ENCODE measurements around the gene SMPD1.
A peak's percentile ranks its signal among the peaks of the same experiment; 100 is the strongest.

SMPD1 gene

DNA sequence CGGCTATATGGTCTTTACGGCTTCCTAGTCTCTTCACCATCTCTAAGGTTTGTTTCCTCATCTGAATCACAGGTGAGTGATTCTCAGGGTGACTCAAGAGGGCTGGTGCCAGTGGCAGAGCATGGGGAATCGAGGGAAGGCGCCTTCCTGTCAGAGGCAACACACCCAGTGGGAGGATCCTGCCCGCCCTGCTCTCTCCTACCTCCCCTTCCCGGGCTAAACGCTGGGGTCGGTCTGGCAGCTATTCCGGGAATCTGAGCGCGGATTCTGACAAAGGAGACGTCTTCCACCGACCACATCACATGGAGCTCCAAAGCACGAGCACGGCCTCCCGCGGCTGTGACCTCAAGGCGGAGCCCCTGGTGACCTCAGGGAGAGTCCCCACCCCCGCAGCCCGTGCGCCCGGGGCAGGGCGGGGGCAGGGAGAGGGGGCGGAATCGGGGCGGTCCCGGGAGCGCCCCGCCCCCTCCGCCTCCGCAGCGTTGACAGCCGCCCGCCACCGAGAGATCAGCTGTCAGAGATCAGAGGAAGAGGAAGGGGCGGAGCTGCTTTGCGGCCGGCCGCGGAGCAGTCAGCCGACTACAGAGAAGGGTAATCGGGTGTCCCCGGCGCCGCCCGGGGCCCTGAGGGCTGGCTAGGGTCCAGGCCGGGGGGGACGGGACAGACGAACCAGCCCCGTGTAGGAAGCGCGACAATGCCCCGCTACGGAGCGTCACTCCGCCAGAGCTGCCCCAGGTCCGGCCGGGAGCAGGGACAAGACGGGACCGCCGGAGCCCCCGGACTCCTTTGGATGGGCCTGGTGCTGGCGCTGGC, at the start of gene SMPD1:
TSS of gene SMPD1 (plus strand) at position 570 of the 813 bp plus-strand sequence. CDS start at position 695, 125 bp downstream.
- peak; percentile 87 to 92 for DNase-seq (ENCODE audit: low read depth in 2 of 2)

DNA sequence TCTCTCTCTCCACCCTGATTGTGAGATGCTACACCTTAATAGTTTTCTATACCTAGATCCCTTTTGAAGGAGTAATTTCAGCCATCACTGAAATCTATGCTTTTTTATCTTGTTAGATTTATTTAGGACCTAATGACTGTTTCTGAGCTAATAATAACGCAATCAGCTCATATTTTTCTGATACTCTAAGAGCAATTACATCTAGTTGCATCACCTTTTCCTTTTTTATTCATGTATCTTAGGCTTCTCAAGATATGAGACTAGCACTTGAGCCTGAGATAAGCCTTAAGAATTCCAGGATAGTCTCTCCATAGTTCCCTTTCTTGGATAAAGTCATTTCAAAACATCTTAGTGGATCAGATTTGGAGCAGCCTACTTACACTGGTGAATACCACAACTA, 44.9 kb upstream of the SMPD1 start:
- DNase-seq (ENCODE audit: low read depth in 2 of 2): no peak

DNA sequence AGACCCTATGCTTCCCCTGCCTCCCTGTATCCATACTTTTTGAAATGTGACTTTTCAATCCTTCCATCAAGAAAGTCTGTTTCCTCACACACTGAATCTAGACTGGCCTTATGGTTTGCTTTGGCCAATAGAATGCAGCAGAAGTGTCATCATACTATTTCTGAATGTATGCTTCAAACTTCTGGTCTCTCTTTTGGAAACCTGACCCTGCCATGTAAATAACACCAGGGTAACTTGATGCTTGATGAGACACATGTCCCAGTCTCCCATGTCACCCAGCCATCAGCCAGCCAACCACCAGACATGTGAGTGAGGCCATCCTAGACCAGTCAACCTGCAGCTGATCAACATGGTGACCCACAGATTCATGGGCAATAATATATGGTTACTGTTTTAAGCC, 40.2 kb upstream of the SMPD1 start:
- DNase-seq (ENCODE audit: low read depth in 2 of 2): no peak

DNA sequence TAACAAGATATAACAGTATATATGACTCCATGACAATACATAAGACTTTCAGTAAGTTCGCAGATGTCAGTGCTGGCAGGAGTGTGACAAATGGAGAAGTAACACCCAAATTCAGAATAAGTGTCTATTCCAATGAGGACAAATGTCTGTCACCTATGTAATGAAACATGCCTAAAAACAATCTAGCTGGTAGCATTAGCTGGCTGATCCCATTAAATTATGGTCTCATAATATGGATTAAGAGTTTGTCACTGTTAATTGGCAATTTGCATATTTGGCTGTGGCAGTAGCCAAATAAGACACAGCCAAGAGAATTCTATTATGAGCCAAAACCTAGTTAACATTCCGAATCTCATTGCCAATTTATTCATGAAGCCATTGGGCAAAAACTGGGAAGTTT, 39.8 kb upstream of the SMPD1 start:
- DNase-seq (ENCODE audit: low read depth in 2 of 2): no peak

DNA sequence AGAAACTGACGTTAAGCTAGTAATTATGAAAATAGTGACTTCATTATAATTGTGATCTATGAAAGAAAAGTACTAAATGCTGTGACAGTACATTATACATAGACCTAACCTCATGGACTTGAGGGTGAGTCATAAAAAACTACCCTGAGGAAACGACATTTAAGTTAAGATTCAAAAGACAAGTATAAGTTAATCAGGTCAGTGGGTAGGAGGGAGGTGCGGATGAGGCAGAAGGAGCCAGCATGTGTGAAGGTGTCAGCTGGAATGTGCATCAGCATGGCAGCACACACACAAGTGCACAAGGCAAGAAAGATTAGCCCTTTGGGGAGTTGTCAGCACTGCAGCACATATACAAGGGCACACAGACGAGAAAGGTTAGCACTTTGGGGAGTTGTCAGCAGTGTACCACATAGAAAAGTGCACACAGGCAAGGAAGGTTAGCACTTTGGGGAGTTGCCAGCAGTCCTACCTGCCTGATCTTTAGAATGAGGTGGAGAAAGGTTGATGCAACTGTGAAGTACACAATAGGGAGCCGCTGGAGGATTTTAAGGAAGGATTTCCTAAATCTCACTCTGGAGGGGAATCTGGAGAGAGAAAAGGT, 38.4 kb upstream of the SMPD1 start:
- no peak for DNase-seq (ENCODE audit: low read depth in 2 of 2)

DNA sequence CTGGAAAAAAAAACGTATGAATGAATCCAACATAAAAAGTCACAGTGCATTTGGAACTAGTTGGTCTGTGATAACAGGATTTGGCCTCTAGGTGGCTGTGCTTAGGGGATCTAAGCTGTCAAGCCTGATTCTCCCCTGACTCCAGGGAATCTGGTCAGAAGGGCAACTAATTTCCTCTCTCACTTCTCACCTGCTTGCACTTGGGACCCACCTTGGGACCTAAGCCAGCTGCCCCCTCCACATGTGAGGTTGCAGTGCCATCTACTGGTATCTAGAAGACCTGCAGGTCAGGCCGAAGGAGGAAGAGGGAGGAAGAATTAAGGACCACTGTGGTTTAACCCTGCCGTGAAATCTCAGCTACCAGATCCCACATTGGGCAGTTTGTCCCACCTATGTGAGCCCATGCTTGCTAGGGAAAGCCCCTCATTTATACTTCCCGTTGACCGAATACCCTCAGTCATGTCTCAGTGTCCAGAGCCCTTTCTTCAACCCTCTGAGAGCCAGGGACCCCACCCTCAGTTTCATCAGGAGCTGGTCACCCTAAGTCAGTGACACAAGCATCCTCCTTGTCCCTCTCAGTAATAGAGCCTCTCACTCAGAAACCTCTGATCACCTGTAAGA, 36.8 kb upstream of the SMPD1 start:
- peak; percentile 36 to 39 for DNase-seq (ENCODE audit: low read depth in 2 of 2)

DNA sequence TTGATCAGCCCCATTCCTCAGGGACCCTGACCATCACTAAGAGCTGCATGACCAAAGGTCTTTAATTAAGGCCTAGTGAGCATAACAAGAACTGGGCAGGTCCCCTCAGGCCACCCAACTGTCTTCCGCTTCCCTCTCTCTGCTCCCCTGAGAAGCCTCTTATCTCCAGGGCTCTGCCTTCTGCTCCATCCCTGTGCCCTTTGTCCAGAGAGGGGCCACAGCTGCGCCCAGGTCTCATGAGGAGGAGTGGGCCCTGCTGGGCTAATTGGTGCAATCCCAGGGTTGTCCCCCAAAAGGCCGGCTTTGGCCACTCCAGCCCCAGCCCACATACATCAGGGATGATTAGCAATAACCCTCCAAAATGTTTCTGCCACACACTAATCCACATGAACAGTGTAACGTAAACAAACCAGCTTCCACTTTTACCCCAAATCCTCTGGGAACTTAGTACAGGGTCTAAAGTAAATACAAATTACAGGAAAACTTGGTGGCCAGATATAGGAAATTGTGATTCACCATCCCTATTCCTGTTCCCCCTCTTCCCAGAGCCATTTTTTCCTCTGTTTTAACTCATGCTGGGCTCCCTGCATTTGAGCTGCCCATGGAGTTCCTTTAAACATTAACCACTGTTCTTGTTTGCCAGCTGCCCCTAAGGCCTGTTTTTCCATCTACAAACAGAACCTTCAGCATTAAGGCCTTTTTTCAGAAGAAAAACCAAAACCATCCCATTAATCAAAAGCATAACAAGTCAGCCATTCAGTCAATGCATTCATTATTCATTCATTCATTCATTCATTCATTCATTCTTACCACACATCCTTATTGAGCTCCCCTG, 35.4 kb upstream of the SMPD1 start:
- no peak for DNase-seq (ENCODE audit: low read depth in 2 of 2)

DNA sequence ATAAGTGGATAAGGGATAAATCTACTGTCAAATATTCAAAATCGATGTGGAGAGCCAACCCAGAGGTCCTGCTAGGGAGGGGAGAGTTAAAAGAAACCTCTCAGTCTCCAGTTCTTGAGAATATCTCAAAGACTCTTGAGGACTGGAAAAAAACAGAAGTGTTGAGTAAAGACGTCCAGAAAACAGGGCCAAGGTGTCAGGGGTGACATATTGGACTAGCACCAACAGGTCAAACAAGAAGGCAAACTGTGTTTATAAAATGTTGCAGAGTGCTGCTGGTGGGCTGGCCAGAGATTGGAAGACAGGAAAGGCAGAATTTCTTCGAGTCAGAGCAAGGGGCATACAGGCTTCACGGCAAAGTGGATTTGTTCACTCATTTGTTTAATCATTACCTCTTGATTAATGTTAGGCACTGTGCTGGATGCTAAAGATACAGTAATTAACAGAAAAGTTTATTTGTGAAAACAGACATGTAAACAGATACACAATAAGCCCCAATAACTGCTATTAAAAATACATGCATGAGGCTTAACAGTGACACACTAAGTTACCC, 33.7 kb upstream of the SMPD1 start:
- DNase-seq (ENCODE audit: low read depth in 2 of 2): no peak

DNA sequence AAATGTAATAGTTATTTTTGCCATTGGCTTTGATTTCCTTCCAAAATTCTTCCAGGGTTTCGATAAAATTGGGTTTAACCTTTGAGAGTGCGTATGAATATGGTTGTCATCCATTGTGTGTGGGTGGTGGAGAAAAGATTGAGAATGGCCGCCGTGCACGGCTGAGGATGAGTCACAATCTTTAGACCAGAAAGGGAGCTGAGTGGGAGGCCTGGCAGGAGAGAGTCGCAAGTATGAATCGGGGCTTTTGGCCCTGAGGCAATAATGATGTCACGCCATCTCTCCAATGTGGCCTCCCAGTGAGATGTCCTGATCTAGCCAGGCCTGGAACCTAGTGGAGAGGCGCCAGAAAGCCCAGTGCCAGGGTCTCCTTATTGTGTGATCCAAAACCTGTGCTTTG, 33.1 kb upstream of the SMPD1 start:
- peak in 1 of 2 donors; percentile 23 for DNase-seq (ENCODE audit: low read depth in 2 of 2)

DNA sequence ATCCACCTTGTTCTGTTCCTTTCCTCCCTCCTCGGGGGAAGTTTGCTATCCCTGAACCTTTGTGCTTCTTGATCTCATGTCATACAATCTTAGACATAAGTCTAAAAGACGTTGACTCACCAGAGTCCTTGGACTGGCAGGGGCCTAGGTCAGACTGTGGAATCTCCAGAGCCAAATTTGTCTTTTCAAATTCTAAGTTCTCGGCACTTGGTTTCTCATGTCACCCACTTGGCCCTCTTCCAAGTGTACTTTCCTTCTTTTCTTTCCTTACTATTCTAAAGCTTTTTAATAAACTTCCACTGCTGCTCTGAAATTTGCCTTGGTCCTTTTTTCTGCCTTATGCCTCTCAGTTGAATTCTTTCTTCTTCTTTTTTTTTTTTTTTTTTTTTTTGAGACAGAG, 30.1 kb upstream of the SMPD1 start:
- no peak for DNase-seq (ENCODE audit: low read depth in 2 of 2)

DNA sequence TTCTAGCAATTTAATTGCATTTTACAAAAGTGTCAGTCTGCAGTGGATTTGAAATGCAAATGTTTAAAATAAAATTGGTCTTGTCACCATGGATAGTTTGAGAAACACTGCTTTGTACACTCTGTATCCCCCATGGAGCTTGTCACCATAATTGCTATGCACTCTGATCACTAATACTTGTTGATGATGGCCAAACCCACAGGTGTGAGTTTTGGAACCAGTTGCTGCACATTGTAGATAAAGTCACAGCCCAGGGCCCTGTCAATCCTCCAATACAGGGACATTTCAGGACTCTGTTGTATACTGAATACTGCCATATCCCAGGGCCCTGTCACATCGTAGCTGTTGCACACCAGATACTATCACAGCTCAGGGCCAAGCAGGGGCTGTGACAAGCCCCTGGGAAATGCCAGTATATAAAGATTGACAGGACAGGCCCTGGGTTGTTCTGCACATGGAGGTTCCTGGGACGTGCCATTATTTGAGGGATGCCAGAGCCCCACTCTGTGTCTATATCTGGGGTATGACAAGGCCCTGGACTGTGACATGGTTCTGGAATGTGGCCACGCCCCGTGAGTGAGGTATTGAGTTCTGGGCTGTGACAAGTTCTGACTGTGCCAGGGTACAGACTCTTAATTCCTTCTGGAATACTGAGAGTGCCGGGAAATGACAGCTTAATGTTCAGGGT, 27.9 kb upstream of the SMPD1 start:
- no peak for DNase-seq (ENCODE audit: low read depth in 2 of 2)

DNA sequence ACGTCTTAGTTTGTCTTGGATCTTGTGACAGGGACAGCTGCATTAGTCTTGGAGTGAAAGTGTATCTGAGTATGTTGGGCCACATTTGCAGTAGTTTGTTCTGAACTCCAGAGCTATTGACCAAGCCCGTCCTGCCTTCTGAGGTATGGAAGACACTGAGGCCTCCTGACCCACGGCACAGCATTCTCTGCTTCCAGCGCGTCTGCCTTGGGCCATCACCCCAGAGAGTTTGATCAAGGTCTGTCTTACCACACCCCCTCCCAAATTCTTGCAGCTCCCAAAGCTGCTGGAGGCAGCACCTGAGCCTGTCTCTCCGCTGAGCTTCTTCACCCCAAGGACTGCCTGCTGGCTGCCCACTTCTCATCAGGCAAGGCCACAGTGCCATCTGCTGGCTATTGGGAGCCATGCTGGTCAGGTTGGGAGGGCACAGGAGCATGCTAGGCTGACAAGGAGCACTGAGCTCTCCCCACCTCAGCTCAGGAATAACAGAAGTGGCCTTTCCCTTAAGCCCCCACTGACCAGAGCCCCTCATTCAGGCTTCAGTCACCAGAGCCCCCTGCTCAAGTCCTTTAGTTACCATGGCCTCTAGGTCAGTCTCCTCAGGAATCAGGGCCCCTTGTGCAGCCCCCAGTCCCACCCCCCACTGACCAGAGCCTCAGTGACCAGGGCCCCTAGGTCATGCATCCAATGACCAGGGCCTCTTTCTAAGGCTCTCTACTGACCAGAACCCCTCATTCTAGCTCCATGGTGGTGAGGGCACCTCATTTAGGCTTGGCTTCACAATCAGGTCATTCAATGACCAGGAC, 27.2 kb upstream of the SMPD1 start:
- peak; percentile 52 to 66 for DNase-seq (ENCODE audit: low read depth in 2 of 2)

DNA sequence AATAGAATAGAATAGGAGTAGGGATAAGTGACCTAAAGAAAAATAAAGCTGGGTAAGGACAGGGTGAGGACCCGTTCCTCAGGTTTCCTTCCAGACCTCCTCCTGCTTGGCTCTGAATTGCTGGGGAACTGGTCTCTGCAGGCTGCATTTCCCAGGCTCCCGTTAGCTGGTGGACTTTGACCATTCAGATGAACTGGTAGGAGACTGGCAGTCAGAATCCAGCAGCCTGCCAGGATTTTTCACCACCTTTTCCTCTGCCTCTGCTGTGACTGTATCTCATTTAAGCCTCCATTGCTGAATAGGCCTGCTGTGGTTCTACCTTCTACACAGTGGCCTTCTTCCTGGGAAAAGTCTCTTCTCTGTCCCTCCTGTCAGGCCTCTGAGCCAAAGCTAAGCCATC, 24.6 kb upstream of the SMPD1 start:
- DNase-seq (ENCODE audit: low read depth in 2 of 2): no peak

DNA sequence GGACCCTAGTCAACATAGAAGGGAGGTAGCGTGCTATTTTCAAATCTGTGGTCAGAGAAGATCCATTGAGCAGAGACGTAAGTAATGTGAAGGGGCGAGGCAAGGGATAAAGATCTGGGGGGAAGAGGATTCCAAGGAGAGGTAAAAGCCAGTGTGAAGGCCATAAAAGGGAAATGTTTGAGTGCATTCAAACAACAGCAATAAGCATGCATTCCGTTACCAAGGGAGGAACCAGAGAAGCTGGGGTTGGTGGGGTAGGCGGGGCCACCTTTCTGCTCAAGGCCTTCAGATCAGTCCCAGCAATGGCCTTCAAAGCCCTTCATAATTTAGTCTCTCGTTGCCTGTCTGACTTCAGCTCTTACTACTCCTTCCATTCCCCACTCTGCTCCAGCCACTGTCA, 18.4 kb upstream of the SMPD1 start:
- no peak for DNase-seq (ENCODE audit: low read depth in 2 of 2)

DNA sequence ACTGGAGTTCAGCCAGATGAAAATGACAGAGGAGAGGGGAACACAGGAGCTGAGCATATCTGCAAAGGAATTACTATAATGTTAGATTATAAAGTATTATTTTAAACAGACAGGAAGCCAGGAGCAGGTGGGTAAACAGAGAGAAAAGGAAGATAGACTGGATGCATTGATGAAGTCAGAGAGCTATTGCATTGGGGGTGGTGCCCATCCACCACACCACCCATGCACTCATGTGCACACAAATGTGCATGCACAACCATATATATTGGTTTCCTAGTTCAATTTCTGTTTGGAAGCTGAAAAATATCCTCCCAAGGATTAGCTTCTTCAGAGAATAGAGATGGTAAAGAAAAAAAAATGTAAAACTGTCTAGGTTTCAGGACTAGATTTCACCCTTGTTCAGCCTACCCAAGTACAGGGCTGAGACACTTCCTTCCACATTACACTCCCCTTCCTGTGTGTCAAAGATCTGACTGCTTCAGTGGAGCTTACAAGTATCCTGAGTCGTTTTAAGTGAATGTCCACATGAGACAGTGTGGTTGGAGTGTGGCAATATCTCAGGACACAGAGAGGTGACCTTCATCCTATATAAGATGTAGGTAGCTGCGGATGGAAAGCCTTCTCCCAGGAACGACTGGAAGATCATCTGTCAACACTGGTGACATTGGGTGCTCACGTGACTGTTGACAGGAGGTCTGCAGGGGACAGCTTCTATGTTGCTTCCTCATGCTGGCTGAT, 12.2 kb upstream of the SMPD1 start:
- DNase-seq (ENCODE audit: low read depth in 2 of 2): no peak

DNA sequence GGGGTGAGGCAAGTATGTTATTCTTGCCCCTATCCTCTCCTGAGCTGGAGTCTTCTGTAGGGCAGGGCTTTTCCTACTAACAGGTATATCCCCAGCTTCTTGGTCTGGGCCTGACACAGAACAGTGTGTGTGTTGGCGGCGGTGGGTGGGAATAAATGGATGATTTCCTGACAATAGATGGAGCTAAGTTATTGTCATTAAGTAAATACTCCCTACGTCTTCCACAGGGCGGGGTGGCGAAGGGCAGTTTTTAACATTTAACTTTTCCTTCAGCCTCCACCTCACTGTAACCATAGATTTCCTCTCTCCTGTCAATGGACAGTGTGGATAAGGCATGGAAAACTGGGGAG, 11.7 kb upstream of the SMPD1 start:
- DNase-seq (ENCODE audit: low read depth in 2 of 2): no peak

DNA sequence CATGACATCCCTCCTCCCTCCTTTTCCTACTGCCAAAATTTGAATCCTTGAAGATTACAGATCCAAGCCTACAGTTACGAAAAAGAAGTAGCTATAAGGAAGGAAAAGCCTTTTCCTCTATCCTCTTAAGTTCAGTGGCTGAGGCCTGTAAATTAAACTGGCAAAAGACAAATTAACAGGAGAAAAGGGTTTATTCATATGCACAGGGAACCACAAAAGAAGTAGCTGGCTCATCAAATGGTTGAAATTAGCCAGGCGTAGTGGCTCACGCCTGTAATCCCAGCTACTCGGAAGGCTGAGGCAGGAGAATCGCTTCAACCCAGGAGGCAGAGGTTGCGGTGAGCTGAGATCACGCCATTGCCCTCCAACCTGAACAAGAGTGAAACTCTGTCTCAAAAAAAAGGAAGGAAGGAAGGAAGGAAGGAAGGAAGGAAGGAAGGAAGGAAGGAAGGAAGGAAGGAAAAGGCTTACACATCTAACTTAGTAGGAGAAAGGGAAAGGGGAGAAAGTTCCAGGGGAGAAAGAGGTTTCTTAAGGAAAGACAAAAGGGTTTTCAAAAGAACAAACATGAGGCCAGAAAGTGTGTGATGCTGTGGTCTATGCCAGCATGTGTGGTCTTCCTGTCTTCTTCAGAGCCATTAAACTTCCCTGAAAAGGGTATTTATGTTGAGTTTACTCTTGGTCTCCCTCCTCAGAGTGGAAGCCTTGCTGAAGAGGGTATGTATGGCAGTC, 5.1 kb upstream of the SMPD1 start:
- DNase-seq (ENCODE audit: low read depth in 2 of 2): no peak

DNA sequence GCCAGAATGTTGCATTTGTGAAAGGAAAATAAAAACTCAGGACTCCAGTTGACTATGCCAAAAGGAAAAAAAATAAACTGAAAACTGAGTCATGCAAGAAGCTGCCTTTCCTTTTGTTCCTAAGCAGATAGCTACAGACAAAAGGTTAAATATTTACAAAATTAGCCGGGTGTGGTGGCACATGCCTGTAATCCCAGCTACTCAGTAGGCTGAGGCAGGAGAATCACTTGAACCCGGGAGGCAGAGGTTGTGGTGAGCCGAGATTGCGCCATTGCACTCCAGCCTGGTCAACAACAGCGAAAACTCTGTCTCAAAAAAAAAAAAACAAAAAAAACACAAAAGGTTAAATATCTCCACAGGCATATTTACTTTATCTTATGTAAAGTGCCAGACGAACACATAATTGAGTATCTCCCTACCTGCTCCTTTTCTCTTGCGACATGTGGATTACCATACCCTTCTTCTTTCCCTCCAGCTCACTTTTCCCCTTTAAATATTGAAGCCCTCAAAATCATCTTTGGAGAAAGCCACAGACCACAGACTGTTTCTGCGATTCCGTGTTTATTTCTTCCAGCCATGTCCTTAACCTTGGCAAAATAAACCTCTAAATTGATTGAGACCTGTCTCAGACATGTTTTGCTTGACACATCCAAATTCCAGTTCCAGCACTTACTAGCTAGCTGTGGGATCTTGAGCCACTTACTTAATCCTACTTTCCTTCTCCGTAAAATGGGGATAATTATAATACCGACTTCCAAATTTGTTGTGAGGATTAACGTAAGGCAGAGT, 2.3 kb upstream of the SMPD1 start:
- DNase-seq (ENCODE audit: low read depth in 2 of 2): no peak
